Measurements from ENCODE around the gene USF2. TPM values are rescaled to one million over a fixed set of nuclear protein-coding genes. Genes with fewer than 3 reads are reported as not detected.

Gene USF2
- total RNA-seq, 4 donors from 2014 or later: 98.5 to 172 (median 128) TPM

DNA sequence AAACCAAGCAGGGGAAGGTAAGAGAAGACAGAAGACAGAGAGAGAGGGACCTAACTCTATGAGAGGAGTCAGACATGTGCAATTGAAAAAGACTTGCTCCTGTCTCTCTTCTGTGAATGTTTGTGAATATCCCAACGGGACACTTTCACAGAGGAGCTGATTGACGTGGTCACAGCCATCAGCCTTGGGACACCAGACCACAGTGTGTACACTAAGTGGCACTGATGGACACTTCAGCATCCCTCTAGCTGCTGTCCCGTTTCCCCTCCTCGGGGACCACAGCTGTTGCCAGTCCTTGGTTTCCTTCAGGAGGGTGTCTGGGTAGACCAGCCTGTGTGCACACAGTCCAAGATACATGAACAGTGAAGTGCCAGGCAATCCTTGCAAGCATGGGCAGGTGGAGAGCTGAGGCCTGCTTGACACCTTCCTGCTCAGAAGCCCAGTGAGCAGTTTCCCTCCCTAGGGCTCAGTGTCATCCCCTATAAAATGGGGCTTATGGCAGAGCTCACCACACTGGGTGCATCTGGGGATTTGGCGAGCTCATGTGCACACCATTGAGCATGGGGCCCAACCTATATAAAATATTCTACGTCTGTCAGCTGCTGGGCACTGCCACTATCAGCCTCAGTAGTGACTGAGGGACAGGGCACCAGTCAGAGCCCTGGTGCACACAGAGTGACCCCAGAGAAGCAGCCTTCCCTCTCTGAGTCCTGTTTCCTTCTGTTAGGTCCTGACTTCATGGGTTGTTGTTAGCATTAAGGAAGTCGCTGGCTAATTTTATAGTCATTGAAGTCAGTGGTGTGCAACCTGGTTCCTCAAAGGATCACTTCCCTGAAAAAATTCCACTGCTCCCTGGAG is 4.3 kb upstream of the USF2 start:
- TF ChIP-seq EP300 (IDR thresholded peaks at IDR 0.05): no peak
- peak in 1 of 2 donors; percentile 11 for TF ChIP-seq POLR2A (IDR thresholded peaks at IDR 0.05)
- no peaks in the 10 kb centered on the region for H3K36me3 ChIP-seq
- H3K9me3 ChIP-seq: no peaks in the 10 kb centered on the region
- 60 to 72% methylated on average over 6 to 7 of the region's 7 CpGs for WGBS, 2 donors
- no peak overlapping the region for H3K4me3 ChIP-seq
- H3K27me3 ChIP-seq: no peaks in the 10 kb centered on the region
- DNase-seq (ENCODE audit: low spot score in 2 of 2): peak in 1 of 2 donors; percentile 10
- H3K27ac ChIP-seq: peak overlapping the region in 2 of 4 donors; percentile 96 to 99
- H3K4me1 ChIP-seq: peaks cover 0 to 48% (median 8%) of the 10 kb centered on the region in 4 donors

DNA sequence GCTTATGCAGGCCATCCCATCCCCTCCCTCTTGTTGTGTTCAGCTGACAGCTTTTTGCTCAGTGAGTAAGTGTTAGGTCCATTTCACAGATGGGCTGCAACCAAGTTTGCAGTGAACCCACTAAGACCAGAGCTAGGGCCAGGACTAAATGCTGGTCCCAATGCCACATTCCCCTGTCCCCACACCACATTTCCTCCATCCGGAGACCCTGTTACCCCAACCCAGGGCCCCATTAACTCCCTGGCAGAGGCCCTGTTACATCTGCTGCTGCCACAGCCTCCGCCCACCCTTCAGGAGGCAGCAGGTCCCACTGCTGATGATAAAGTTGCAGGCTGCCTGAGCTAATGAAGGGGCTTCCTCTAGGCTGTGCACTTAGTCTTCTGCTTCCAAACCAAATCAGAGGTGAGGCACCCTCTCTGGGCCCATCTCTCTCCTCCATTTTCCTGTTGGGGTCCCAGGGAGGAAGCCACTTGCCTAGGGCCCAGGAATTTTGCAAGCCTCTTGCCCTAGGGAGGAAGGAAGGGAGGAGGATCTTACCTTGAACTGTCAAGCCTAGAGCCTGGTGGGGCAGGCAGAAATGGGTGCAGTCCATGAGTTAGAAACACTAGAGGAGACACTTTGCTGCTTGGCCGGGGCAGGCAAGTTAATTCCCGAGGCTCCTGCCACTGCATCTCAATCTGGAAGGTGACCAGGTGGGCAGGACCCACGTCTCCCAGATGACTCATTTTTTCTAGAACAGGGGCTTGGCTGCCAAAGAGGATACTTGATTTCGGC is 3.4 kb upstream of the USF2 start:
- no peak overlapping the region for H3K4me3 ChIP-seq
- H3K36me3 ChIP-seq: peaks cover 0 to 5% (median 0%) of the 10 kb centered on the region in 3 donors
- peak overlapping the region in 3 of 4 donors; percentile 20 to 99 (median 96) for H3K27ac ChIP-seq
- DNase-seq (ENCODE audit: low spot score in 2 of 2): peak in 1 of 2 donors; percentile 12
- TF ChIP-seq EP300 (IDR thresholded peaks at IDR 0.05) (no peak), POLR2A (IDR thresholded peaks at IDR 0.05) (no peak)
- TF ChIP-seq, protein P1, sequence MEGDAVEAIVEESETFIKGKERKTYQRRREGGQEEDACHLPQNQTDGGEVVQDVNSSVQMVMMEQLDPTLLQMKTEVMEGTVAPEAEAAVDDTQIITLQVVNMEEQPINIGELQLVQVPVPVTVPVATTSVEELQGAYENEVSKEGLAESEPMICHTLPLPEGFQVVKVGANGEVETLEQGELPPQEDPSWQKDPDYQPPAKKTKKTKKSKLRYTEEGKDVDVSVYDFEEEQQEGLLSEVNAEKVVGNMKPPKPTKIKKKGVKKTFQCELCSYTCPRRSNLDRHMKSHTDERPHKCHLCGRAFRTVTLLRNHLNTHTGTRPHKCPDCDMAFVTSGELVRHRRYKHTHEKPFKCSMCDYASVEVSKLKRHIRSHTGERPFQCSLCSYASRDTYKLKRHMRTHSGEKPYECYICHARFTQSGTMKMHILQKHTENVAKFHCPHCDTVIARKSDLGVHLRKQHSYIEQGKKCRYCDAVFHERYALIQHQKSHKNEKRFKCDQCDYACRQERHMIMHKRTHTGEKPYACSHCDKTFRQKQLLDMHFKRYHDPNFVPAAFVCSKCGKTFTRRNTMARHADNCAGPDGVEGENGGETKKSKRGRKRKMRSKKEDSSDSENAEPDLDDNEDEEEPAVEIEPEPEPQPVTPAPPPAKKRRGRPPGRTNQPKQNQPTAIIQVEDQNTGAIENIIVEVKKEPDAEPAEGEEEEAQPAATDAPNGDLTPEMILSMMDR (IDR thresholded peaks at IDR 0.05): no peak
- 49 to 53% methylated on average over 5 to 6 of the region's 6 CpGs for WGBS, 2 donors
- H3K27me3 ChIP-seq: no peaks in the 10 kb centered on the region
- peaks cover 0 to 56% (median 14%) of the 10 kb centered on the region in 4 donors for H3K4me1 ChIP-seq
- H3K9me3 ChIP-seq: no peaks in the 10 kb centered on the region

DNA sequence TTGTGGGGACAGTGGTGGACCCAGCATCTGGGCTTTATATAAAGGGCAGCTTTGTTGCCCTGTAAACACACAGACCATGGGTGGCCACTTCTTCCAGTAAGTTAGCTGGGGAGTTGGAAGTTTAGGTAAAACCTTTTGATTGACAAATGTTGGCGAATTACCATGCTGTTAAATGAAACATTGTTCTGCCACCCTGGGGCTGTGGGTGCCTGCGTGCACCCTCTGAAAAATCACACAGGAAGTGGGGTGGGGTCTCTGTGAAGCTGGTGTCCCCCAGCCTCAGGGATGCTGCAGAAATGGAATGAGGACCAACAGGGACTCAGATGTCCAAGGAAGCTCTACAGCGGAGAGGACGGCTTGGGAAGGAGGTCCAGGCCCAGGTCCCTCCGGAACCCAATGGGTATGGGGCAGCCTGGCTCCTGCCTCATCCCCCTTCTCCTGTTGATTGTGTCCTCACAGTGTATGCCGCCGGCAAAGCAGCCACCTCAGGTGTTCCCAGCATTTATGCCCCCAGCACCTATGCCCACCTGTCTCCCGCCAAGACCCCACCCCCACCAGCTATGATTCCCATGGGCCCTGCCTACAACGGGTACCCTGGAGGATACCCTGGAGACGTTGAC is 2.8 kb upstream of the USF2 start:
- H3K27ac ChIP-seq: peak overlapping the region in 3 of 4 donors; percentile 10 to 99 (median 96)
- H3K9me3 ChIP-seq: no peaks in the 10 kb centered on the region
- H3K36me3 ChIP-seq: peaks cover 0 to 12% (median 0%) of the 10 kb centered on the region in 3 donors
- no peak overlapping the region for H3K4me3 ChIP-seq
- H3K27me3 ChIP-seq: no peaks in the 10 kb centered on the region
- peak in 1 of 2 donors; percentile 13 for DNase-seq (ENCODE audit: low spot score in 2 of 2)
- TF ChIP-seq EP300 (IDR thresholded peaks at IDR 0.05): no peak
- TF ChIP-seq, protein P1 (IDR thresholded peaks at IDR 0.05): no peak
- no peak for TF ChIP-seq POLR2A (IDR thresholded peaks at IDR 0.05)
- H3K4me1 ChIP-seq: peaks cover 0 to 60% (median 14%) of the 10 kb centered on the region in 4 donors
- WGBS, 2 donors: 77% methylated on average over 10 of the region's 10 CpGs

DNA sequence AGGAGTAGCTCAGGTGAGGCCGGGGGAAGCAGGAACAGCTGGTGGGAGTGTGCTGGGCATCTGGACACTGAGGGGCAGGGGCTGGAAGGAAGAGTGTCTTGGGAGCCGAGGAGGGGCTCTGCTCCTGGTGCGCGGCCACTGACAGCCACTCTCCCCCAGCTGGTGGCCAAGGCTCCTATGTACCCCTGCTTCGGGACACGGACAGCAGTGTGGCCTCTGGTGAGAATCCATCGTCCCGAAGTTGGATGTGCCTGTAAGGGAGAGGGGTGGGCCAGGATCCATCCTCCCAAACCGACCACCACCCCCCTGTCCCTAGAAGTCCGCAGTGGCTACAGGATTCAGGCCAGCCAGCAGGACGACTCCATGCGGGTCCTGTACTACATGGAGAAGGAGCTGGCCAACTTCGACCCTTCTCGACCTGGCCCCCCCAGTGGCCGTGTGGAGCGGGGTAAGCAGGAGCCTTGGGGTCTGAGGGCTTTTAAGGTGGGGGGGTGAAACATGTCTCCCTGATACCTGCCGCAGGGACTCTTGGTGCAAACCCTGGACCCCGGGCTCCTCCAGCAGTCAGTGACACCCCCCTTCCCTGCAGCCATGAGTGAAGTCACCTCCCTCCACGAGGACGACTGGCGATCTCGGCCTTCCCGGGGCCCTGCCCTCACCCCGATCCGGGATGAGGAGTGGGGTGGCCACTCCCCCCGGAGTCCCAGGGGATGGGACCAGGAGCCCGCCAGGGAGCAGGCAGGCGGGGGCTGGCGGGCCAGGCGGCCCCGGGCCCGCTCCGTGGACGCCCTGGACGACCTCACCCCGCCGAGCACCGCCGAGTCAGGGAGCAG is 2.0 kb upstream of the USF2 start:
- peaks cover 0 to 63% (median 14%) of the 10 kb centered on the region in 4 donors for H3K4me1 ChIP-seq
- TF ChIP-seq POLR2A (IDR thresholded peaks at IDR 0.05) (no peak), EP300 (IDR thresholded peaks at IDR 0.05) (no peak)
- TF ChIP-seq, protein P1 (IDR thresholded peaks at IDR 0.05): peak in 1 of 5 experiments; percentile 4
- no peak for DNase-seq (ENCODE audit: low spot score in 2 of 2)
- 34 to 57% methylated on average over 10 to 15 of the region's 39 CpGs for whole genome bisulfite sequencing, 2 donors
- peak overlapping the region; percentile 73 to 97 (median 80) for H3K4me3 ChIP-seq
- H3K36me3 ChIP-seq: peaks cover 0 to 19% (median 5%) of the 10 kb centered on the region in 3 donors
- no peaks in the 10 kb centered on the region for H3K27me3 ChIP-seq
- peak overlapping the region; percentile 76 to 99 (median 96) for H3K27ac ChIP-seq
- H3K9me3 ChIP-seq: no peaks in the 10 kb centered on the region
